NCI-H2171 (cell line): ENCODE results near the gene GARIN5B.
"Not testable (repeated sequence)": the region's sequence is repeated elsewhere in the genome, so short reads cannot be mapped to it uniquely, and the experiment has no call there.

Experiments
- DNase-seq: peaks from one replicate; lab custom pipeline; 2025; lab: John Stamatoyannopoulos, UW

GARIN5B gene

GRCh38 chr19:55362990-55363716 is at the start of gene GARIN5B:
Gene GARIN5B (minus strand): TSS chr19:55363260. CDS start chr19:55363066, 194 bp downstream.
- no peak for DNase-seq

- DNase-seq: no peak
These were observed 47.1 kb upstream of the GARIN5B start for GRCh38 chr19:55410168-55410567.

GRCh38 chr19:55409179-55409578 is 46.1 kb upstream of the GARIN5B start:
- not testable (repeated sequence) for DNase-seq

- no peak for DNase-seq
These were observed 45.4 kb upstream of the GARIN5B start for GRCh38 chr19:55408533-55408872.

- peak; percentile 99 for DNase-seq
These were observed 44.9 kb upstream of the GARIN5B start for GRCh38 chr19:55407800-55408532.

- DNase-seq: not testable (repeated sequence)
These were observed 44.4 kb upstream of the GARIN5B start, which contains the start of gene UBE2S for GRCh38 chr19:55407550-55407799. Gene UBE2S (minus strand): TSS chr19:55407788. CDS start chr19:55407589, 199 bp downstream.

GRCh38 chr19:55406826-55407549 is 43.9 kb upstream of the GARIN5B start:
- DNase-seq: no peak

- DNase-seq: no peak
These were observed 43.2 kb upstream of the GARIN5B start for GRCh38 chr19:55406091-55406825.

- DNase-seq: no peak
These were observed 42.6 kb upstream of the GARIN5B start for GRCh38 chr19:55405638-55406037.

- no peak for DNase-seq
These were observed 39.4 kb upstream of the GARIN5B start for GRCh38 chr19:55402509-55402908.

GRCh38 chr19:55401390-55401789 is 38.3 kb upstream of the GARIN5B start:
- not testable (repeated sequence) for DNase-seq

GRCh38 chr19:55400281-55401087 is 37.4 kb upstream of the GARIN5B start:
- no peak for DNase-seq

- no peak for DNase-seq
These were observed 35.3 kb upstream of the GARIN5B start for GRCh38 chr19:55398200-55398925.

GRCh38 chr19:55392820-55393761 is 30.0 kb upstream of the GARIN5B start:
- DNase-seq: no peak

- no peak for DNase-seq
These were observed 28.9 kb upstream of the GARIN5B start for GRCh38 chr19:55391702-55392615.

GRCh38 chr19:55391191-55391670 is 28.2 kb upstream of the GARIN5B start:
- no peak for DNase-seq

- DNase-seq: no peak
These were observed 27.4 kb upstream of the GARIN5B start for GRCh38 chr19:55390461-55390880.
